ENCODE measurements around the gene PSD2.

- TF ChIP-seq CTCF (IDR thresholded peaks at IDR 0.05; ENCODE audit: low read depth, low read length) (no peak), EZH2phosphoT487 (IDR thresholded peaks at IDR 0.05; ENCODE audit: low read depth) (no peak)
Measured at GRCh38 chr5:139797335-139797734, 1.7 kb downstream of the PSD2 start.

Measured in OCI-LY3 (cell line).